Stimulated activated CD4-positive, alpha-beta T cell treated with anti-CD3 and anti-CD28 coated beads, Interleukin-15, amount 100 ng/mL, for 1 hour (primary cell): ENCODE results near the gene MRPL11.
"Not testable (repeated sequence)": the region's sequence is repeated elsewhere in the genome, so short reads cannot be mapped to it uniquely, and the experiment has no call there.

Source experiments
- DNase-seq, 2 donors: peaks; one replicate each; pipeline ENCODE4 v3.0.0-alpha.2; 2020; ENCODE audit warnings: low read depth in 1 of 2, low spot score in 1 of 2

Gene MRPL11

GRCh38 chr11:66467034-66467659 is 28.5 kb upstream of the MRPL11 start:
- no peak for DNase-seq

GRCh38 chr11:66466225-66467033 is 27.8 kb upstream of the MRPL11 start, which contains the start of gene PELI3:
PELI3 (plus strand) TSS chr11:66466905; CDS start chr11:66468129, 1,224 bp downstream.
- peak; percentile 91 to 94 for DNase-seq

GRCh38 chr11:66465373-66466224 is 27.0 kb upstream of the MRPL11 start:
- no peak for DNase-seq

- no peak for DNase-seq
These were observed 26.3 kb upstream of the MRPL11 start for GRCh38 chr11:66464916-66465315.

GRCh38 chr11:66464116-66464515 is 25.5 kb upstream of the MRPL11 start:
- not testable (repeated sequence) for DNase-seq

- no peak for DNase-seq
These were observed 24.3 kb upstream of the MRPL11 start for GRCh38 chr11:66462911-66463310.

- DNase-seq = no peak
These were observed 23.4 kb upstream of the MRPL11 start for GRCh38 chr11:66462010-66462409.

GRCh38 chr11:66459138-66459778 is 20.6 kb upstream of the MRPL11 start:
- no peak for DNase-seq

- no peak for DNase-seq
These were observed 19.2 kb upstream of the MRPL11 start for GRCh38 chr11:66457826-66458225.

GRCh38 chr11:66454828-66455227 is 16.2 kb upstream of the MRPL11 start:
- no peak for DNase-seq

GRCh38 chr11:66454247-66454646 is 15.6 kb upstream of the MRPL11 start:
- DNase-seq = no peak

GRCh38 chr11:66451663-66452062 is 13.0 kb upstream of the MRPL11 start:
- DNase-seq = no peak

GRCh38 chr11:66450560-66450959 is 11.9 kb upstream of the MRPL11 start:
- no peak for DNase-seq

- no peak for DNase-seq
These were observed 9.9 kb upstream of the MRPL11 start for GRCh38 chr11:66448523-66448922.

- DNase-seq = no peak
These were observed 8.4 kb upstream of the MRPL11 start for GRCh38 chr11:66447012-66447411.

- no peak for DNase-seq
These were observed 5.0 kb upstream of the MRPL11 start for GRCh38 chr11:66443602-66444001.

- DNase-seq = not testable (repeated sequence)
These were observed 2.3 kb upstream of the MRPL11 start for GRCh38 chr11:66440940-66441282.

GRCh38 chr11:66440101-66440939 is 1.7 kb upstream of the MRPL11 start:
- DNase-seq = not testable (repeated sequence)

- DNase-seq = no peak
These were observed 607 bp downstream of the MRPL11 start for GRCh38 chr11:66437979-66438503.

- no peak for DNase-seq
These were observed 6.1 kb downstream of the MRPL11 start for GRCh38 chr11:66432597-66432996.
